ENCODE data around the gene IMP3. TPM values are rescaled to one million over a fixed set of nuclear protein-coding genes. Genes with fewer than 3 reads are reported as not detected.

Gene IMP3
- total RNA-seq, 2 experiments from 2014 or later: 97.9 to 99.1 TPM

GRCh38 chr15:75631935-75632334 lies 8.1 kb downstream of the IMP3 start:
- ATAC-seq: no peak
- Mint-ChIP-seq H3K4me3 (no peak overlapping the region), H3K27me3 (ENCODE audit: low read depth) (no peaks in the 10 kb centered on the region), H3K9me3 (ENCODE audit: insufficient read depth) (no peaks in the 10 kb centered on the region), H3K36me3 (ENCODE audit: low read depth) (peaks cover under 1% of the 10 kb centered on the region), H3K4me1 (ENCODE audit: low read depth) (peaks cover 18% of the 10 kb centered on the region), H3K27ac (no peak overlapping the region)
- POLR2A ChIA-PET: interaction anchor here (0.6 to 1.0 kb wide), 3 partner anchors 8 to 178 kb away, joined by 3 to 4 read pairs (median 3); partner anchors contain the start of gene IMP3
- CTCF ChIA-PET: no interaction called here
- no peak for DNase-seq

DNA sequence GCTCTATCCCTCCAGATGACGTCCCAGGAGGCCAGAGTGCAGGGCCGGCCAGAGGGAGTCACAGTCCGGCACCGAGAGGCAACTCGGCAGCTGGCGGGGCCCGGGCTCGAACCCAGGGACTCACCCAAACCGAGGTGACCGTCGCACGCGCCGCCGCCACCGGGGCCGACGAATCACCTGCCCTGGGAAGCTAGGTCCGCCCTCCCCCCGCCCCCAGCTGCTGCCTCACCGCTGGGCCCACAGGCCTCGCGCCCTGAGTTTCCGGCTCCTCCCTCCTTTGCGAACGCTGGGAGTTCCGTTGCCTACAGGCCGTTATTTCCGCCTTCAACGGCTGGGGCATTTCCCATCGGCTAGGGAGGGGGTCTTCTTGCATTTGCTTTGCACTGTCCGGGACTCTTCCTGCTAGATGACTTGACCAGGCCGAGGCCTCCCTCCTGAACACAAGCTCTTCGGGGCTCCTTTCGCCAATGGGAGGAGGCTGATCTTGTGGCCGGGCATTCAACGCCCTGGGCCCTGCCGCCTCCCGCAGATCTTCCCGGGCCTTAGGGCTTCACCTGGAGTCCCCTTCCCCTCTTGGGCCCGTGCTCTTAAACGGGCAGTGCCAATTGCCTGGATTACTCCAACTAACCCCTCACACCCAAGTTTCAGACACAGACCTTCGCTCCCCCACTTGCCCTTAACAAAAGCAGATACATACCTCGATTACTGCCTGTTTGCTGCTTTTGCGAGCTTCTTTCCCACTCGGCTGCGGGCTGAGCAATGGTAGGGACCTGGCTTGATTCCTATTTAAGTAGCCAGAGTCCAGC lies 14.3 kb downstream of the IMP3 start, which contains the start of gene SNUPN:
TSS of gene SNUPN (minus strand) at position 184 of the 806 bp plus-strand sequence. CDS start 4,674 bp downstream, outside the sequence.
- H3K4me3 Mint-ChIP-seq: peak within 1 kb of the TSS; percentile 97

GRCh38 chr15:75622505-75622904 lies 17.5 kb downstream of the IMP3 start:
- POLR2A ChIA-PET: interaction anchor here (0.7 kb wide), 1 partner anchor 419 kb away, joined by 3 read pairs; no protein-coding TSS in a partner anchor
- Mint-ChIP-seq H3K9me3 (ENCODE audit: insufficient read depth) (no peaks in the 10 kb centered on the region), H3K27ac (peak overlapping the region; percentile 32), H3K27me3 (ENCODE audit: low read depth) (no peaks in the 10 kb centered on the region), H3K4me1 (ENCODE audit: low read depth) (peaks cover 48% of the 10 kb centered on the region), H3K4me3 (no peak overlapping the region), H3K36me3 (ENCODE audit: low read depth) (peaks cover 27% of the 10 kb centered on the region)
- ATAC-seq (no peak), DNase-seq (no peak)
- CTCF ChIA-PET: no interaction called here

More for the DNA sequence above, 14.3 kb downstream of the IMP3 start, which contains the start of gene SNUPN:
- Mint-ChIP-seq H3K27ac (peak within 1 kb of the TSS; percentile 99), H3K4me1 (ENCODE audit: low read depth) (peaks cover 44% of the 10 kb centered on the region), H3K36me3 (ENCODE audit: low read depth) (peaks cover 9% of the 10 kb centered on the region), H3K9me3 (ENCODE audit: insufficient read depth) (no peaks in the 10 kb centered on the region), H3K27me3 (ENCODE audit: low read depth) (no peaks in the 10 kb centered on the region)
- ChIA-PET CTCF (interaction anchor here (0.6 to 3.2 kb wide), 14 partner anchors 12 to 260 kb away, joined by 3 to 21 read pairs (median 8); partner anchors contain the start of genes IMP3, MAN2C1, PTPN9 and SIN3A), POLR2A (interaction anchor here (0.6 to 3.3 kb wide), 19 partner anchors 9 to 426 kb away, joined by 3 to 118 read pairs (median 3); partner anchors contain the start of genes IMP3, MAN2C1, NEIL1 and PTPN9)
- DNase-seq (peak; percentile 97), ATAC-seq (peak; percentile 89)

- H3K27me3 Mint-ChIP-seq (ENCODE audit: low read depth): no peaks in the 10 kb centered on the region
Measured at GRCh38 chr15:75620841-75621391, 19.1 kb downstream of the IMP3 start.

DNA sequence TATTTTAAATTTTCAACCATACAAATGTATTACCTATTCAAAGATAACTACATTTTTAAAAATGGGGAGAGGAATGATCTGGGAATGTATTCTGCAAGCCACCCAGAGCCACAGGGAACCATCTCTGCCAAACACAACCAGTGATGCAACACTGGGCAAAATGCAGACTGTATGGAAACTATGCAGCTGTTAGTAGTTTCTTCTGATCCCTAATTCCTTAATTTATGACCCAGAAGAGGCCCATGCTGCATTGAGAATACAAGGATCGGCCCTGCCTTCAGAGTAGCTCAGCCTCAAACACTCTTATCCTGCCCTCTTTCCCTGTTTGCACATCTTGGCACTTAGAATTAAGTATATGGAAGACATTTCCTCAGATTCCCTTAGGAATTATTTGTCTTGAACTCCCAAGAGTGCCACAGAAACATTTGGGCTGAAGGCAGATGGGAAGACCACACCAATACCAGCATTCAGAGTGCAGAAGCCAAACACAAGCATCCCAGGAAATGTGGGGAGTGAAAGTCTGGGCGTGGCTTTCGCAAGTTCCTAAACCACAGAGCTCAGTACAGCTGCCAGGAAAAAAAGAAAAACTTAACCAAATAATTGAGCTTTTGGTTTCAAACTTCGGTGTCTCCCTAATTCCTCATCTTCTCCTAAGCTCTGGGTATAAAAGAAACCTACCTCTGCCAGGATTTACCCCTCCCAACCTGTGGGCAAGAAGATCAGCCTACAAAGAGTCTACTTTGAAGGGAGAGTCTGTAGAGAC lies 19.8 kb downstream of the IMP3 start:
- H3K9me3 Mint-ChIP-seq (ENCODE audit: insufficient read depth): no peaks in the 10 kb centered on the region
- ATAC-seq (no peak), DNase-seq (no peak)
- H3K27me3 Mint-ChIP-seq (ENCODE audit: low read depth): no peaks in the 10 kb centered on the region
- peaks cover 42% of the 10 kb centered on the region for H3K36me3 Mint-ChIP-seq (ENCODE audit: low read depth)
- H3K4me1 Mint-ChIP-seq (ENCODE audit: low read depth): peaks cover 34% of the 10 kb centered on the region
- ChIA-PET CTCF (interaction anchor here (0.8 to 2.3 kb wide), 6 partner anchors 13 to 76 kb away, joined by 3 to 10 read pairs (median 6); partner anchors contain the start of genes IMP3 and PTPN9), POLR2A (interaction anchor here (0.7 to 2.1 kb wide), 7 partner anchors 12 to 168 kb away, joined by 3 to 6 read pairs (median 4); partner anchors contain the start of gene IMP3)
- no peak overlapping the region for H3K4me3 Mint-ChIP-seq
- H3K27ac Mint-ChIP-seq: peak overlapping the region; percentile 56

More at GRCh38 chr15:75620841-75621391, 19.1 kb downstream of the IMP3 start:
- ATAC-seq (no peak), DNase-seq (no peak)
- H3K36me3 Mint-ChIP-seq (ENCODE audit: low read depth): peaks cover 38% of the 10 kb centered on the region
- H3K27ac Mint-ChIP-seq: peak overlapping the region; percentile 60
- H3K4me1 Mint-ChIP-seq (ENCODE audit: low read depth): peaks cover 34% of the 10 kb centered on the region
- no peaks in the 10 kb centered on the region for H3K9me3 Mint-ChIP-seq (ENCODE audit: insufficient read depth)
- no peak overlapping the region for H3K4me3 Mint-ChIP-seq
- CTCF ChIA-PET: interaction anchor here (0.8 to 2.3 kb wide), 6 partner anchors 14 to 76 kb away, joined by 3 to 10 read pairs (median 6); partner anchors contain the start of genes IMP3 and PTPN9
- POLR2A ChIA-PET: interaction anchor here (1.0 to 2.1 kb wide), 4 partner anchors 13 to 168 kb away, joined by 3 to 6 read pairs (median 4); partner anchors contain the start of gene IMP3

- Mint-ChIP-seq H3K4me1 (ENCODE audit: low read depth) (peaks cover 20% of the 10 kb centered on the region), H3K9me3 (ENCODE audit: insufficient read depth) (no peaks in the 10 kb centered on the region), H3K4me3 (no peak overlapping the region), H3K27ac (peak overlapping the region; percentile 69), H3K27me3 (ENCODE audit: low read depth) (no peaks in the 10 kb centered on the region), H3K36me3 (ENCODE audit: low read depth) (peaks cover 61% of the 10 kb centered on the region)
- ChIA-PET POLR2A (interaction anchor here (1.3 to 1.7 kb wide), 2 partner anchors 9 to 23 kb away, joined by 3 to 6 read pairs; partner anchors contain the start of genes IMP3 and SNUPN), CTCF (no interaction called here)
- no peak for DNase-seq
- ATAC-seq: no peak
Measured at GRCh38 chr15:75616766-75617165, 23.3 kb downstream of the IMP3 start.

- Mint-ChIP-seq H3K36me3 (ENCODE audit: low read depth) (peaks cover 56% of the 10 kb centered on the region), H3K4me3 (peak overlapping the region; percentile 63), H3K9me3 (ENCODE audit: insufficient read depth) (no peaks in the 10 kb centered on the region), H3K27me3 (ENCODE audit: low read depth) (no peaks in the 10 kb centered on the region), H3K27ac (peak overlapping the region; percentile 96), H3K4me1 (ENCODE audit: low read depth) (peaks cover 50% of the 10 kb centered on the region)
- DNase-seq (peak; percentile 74), ATAC-seq (peak; percentile 80)
- ChIA-PET POLR2A (interaction anchor here (0.6 to 4.0 kb wide), 11 partner anchors 10 to 663 kb away, joined by 3 to 33 read pairs (median 6); partner anchors contain the start of genes IMP3, PTPN9, SIN3A and SNUPN), CTCF (interaction anchor here (0.8 to 2.8 kb wide), 10 partner anchors 10 to 836 kb away, joined by 3 to 25 read pairs (median 6); partner anchors contain the start of genes IMP3 and PTPN9)
Measured at GRCh38 chr15:75606711-75607699, 33.0 kb downstream of the IMP3 start.

GRCh38 chr15:75606026-75606425 lies 34.0 kb downstream of the IMP3 start:
- Mint-ChIP-seq H3K4me3 (peak overlapping the region; percentile 63), H3K36me3 (ENCODE audit: low read depth) (peaks cover 62% of the 10 kb centered on the region), H3K27me3 (ENCODE audit: low read depth) (no peaks in the 10 kb centered on the region), H3K4me1 (ENCODE audit: low read depth) (peaks cover 50% of the 10 kb centered on the region), H3K9me3 (ENCODE audit: insufficient read depth) (no peaks in the 10 kb centered on the region), H3K27ac (peak overlapping the region; percentile 96)
- ATAC-seq: no peak
- DNase-seq: no peak
- ChIA-PET CTCF (interaction anchor here (0.6 to 2.8 kb wide), 6 partner anchors 9 to 150 kb away, joined by 3 to 25 read pairs (median 4); partner anchors contain the start of gene IMP3), POLR2A (interaction anchor here (0.9 to 4.0 kb wide), 8 partner anchors 9 to 155 kb away, joined by 4 to 33 read pairs (median 12); partner anchors contain the start of genes IMP3, PTPN9, SIN3A and SNUPN)

DNA sequence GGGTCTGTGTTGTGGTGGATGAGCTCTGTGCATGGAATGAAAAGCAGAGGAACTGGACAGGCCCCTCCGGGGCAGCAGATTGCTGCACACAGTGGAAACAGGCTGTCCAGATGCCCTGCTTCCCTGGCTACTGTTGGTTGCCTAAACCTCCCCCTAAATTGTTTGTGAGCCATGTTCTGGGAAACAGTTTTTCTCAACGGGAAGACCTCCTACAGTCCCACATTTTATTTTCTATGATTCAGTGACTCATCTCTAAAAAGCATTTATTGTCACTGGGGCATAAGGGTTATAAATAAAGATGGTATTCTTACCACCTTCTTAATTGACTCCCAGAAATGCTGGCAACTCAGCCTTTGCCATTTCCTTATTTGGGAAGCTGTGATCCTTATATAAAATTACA lies 40.6 kb downstream of the IMP3 start:
- ChIA-PET POLR2A (interaction anchor here (3.0 kb wide), 1 partner anchor 41 kb away, joined by 25 read pairs; the partner anchor contains the start of gene IMP3), CTCF (interaction anchor here (1.3 to 3.5 kb wide), 3 partner anchors 41 to 231 kb away, joined by 5 to 63 read pairs (median 17); partner anchors contain the start of genes IMP3, MAN2C1 and SNX33)
- Mint-ChIP-seq H3K27me3 (ENCODE audit: low read depth) (no peaks in the 10 kb centered on the region), H3K4me1 (ENCODE audit: low read depth) (peaks cover 43% of the 10 kb centered on the region), H3K27ac (peak overlapping the region; percentile 67), H3K4me3 (no peak overlapping the region), H3K36me3 (ENCODE audit: low read depth) (peaks cover 67% of the 10 kb centered on the region), H3K9me3 (ENCODE audit: insufficient read depth) (no peaks in the 10 kb centered on the region)
- ATAC-seq (no peak), DNase-seq (no peak)

All from activated CD8-positive, alpha-beta T cell treated with anti-CD3 and anti-CD28 coated beads, Interleukin-2, amount 10 ng/mL, durations not matched to agents 7 days and 5 days (primary cell).